CD4-positive, alpha-beta memory T cell (primary cell): ENCODE data around the gene KIF18B. TPM values are rescaled to one million over a fixed set of nuclear protein-coding genes. Genes with fewer than 3 reads are reported as not detected.

ENCODE experiments used
- CTCF ChIA-PET: fragments of 350-600 bp; sonication (Branson Sonifier 250); formaldehyde crosslinking; loops from one replicate; lab custom pipeline; 2021; ENCODE audit warnings: inconsistent platforms; ENCODE audit not compliant: partially characterized antibody; lab: Charles Lee
- POLR2A ChIA-PET: fragments of 350-600 bp; sonication (Branson Sonifier 250); formaldehyde crosslinking; loops from one replicate; lab custom pipeline; 2021; ENCODE audit not compliant: partially characterized antibody; lab: Charles Lee
- DNase-seq, 5 donors: peaks; one replicate each; pipeline versions ENCODE4 v3.0.0 to v3.0.0-alpha.2; 2020 to 2022; ENCODE audit warnings: mixed read lengths in 1 of 5
- H3K27ac ChIP-seq: one replicate; pipeline ENCODE4 v1.7.0; 2013; ENCODE audit warnings: low read depth, low read length
- H3K27me3 ChIP-seq: 2 replicates; pipeline ENCODE4 v1.7.0; 2013; ENCODE audit warnings: mild to moderate bottlenecking, low read length, moderate library complexity; ENCODE audit not compliant: insufficient read depth
- H3K36me3 ChIP-seq: 2 replicates; pipeline ENCODE4 v1.7.0; 2013; ENCODE audit warnings: mild to moderate bottlenecking, low read length, moderate library complexity; ENCODE audit not compliant: insufficient read depth
- H3K4me1 ChIP-seq: 2 replicates; pipeline ENCODE4 v1.7.0; 2013; ENCODE audit warnings: mild to moderate bottlenecking, low read length, moderate library complexity; ENCODE audit not compliant: insufficient read depth
- H3K4me3 ChIP-seq, 2 donors: one replicate each; pipeline ENCODE4 v1.7.0; 2013; ENCODE audit warnings: low read length in 2 of 2, mild to moderate bottlenecking in 1 of 2
- H3K9me3 ChIP-seq, 2 donors: one replicate each; pipeline ENCODE4 v1.7.0; 2013; ENCODE audit warnings: low read length in 2 of 2, control low read depth in 1 of 2; ENCODE audit not compliant: control insufficient read depth in 1 of 2
- H3K27ac Mint-ChIP-seq, 7 donors: one replicate each; pipeline ENCODE4 v1.8.0; 2020 to 2021; ENCODE audit warnings: mixed read lengths in 7 of 7, mild to moderate bottlenecking in 6 of 7, inconsistent platforms in 3 of 7, moderate library complexity in 3 of 7
- H3K27me3 Mint-ChIP-seq, 2 donors: one replicate each; pipeline ENCODE4 v1.8.0; 2020 to 2021; ENCODE audit warnings: mixed read lengths in 2 of 2
- H3K36me3 Mint-ChIP-seq, 2 donors: one replicate each; pipeline ENCODE4 v1.8.0; 2020 to 2021; ENCODE audit warnings: mixed read lengths in 2 of 2, inconsistent platforms in 1 of 2, mild to moderate bottlenecking in 1 of 2
- H3K4me1 Mint-ChIP-seq, 4 donors: one replicate each; pipeline ENCODE4 v1.8.0; 2020 to 2021; ENCODE audit warnings: mixed read lengths in 4 of 4, mild to moderate bottlenecking in 1 of 4
- H3K4me3 Mint-ChIP-seq, 8 donors: one replicate each; pipeline ENCODE4 v1.8.0; 2020 to 2021; ENCODE audit warnings: mixed read lengths in 8 of 8, mild to moderate bottlenecking in 7 of 8, moderate library complexity in 6 of 8, inconsistent platforms in 3 of 8
- H3K9me3 Mint-ChIP-seq, 8 donors: one replicate each; pipeline ENCODE4 v1.8.0; 2020 to 2021; ENCODE audit warnings: mixed read lengths in 8 of 8, mild to moderate bottlenecking in 5 of 8, inconsistent platforms in 3 of 8, moderate library complexity in 1 of 8
- intact Hi-C: fragments of 100-400 bp; cut with micrococcal nuclease; formaldehyde crosslinking; loops from one replicate; pipeline ENCODE4 v1.15.1; 2023
- polyA plus RNA-seq, 2 donors: library from polyadenylated mRNA; unstranded; fragments of 300-500 nt; fragmentation: Illumina TruSeq; gene quantifications; one replicate each; pipeline ENCODE4 v1.2.3, GENCODE V29; 2021
- total RNA-seq, 2 experiments: library from RNA; stranded (reverse); gene quantifications; one replicate each; pipeline ENCODE4 v1.2.3, GENCODE V29; 2021

KIF18B gene
- total and polyA plus RNA-seq, 4 experiments from 2014 or later: not detected

GRCh38 chr17:44928950-44929720 is 18.4 kb downstream of the KIF18B start:
- Histone ChIP-seq H3K9me3 (no peaks in the 10 kb centered on the region), H3K36me3 (no peaks in the 10 kb centered on the region), H3K27me3 (no peaks in the 10 kb centered on the region), H3K4me1 (no peaks in the 10 kb centered on the region), H3K4me3 (no peak overlapping the region), H3K27ac (no peak overlapping the region)
- Mint-ChIP-seq H3K9me3 (no peaks in the 10 kb centered on the region), H3K4me3 (no peak overlapping the region), H3K36me3 (no peaks in the 10 kb centered on the region), H3K4me1 (no peaks in the 10 kb centered on the region), H3K27ac (no peak overlapping the region), H3K27me3 (no peaks in the 10 kb centered on the region)
- DNase-seq: no peak
- CTCF ChIA-PET: no interaction called here
- POLR2A ChIA-PET: no interaction called here
- intact Hi-C loops: no loop called here

GRCh38 chr17:44928136-44928535 is 19.4 kb downstream of the KIF18B start:
- ChIA-PET CTCF (interaction anchor here (1.9 kb wide), 1 partner anchor 171 kb away, joined by 6 read pairs; no protein-coding TSS in a partner anchor), POLR2A (no interaction called here)
- H3K36me3 Mint-ChIP-seq: no peaks in the 10 kb centered on the region
- no peaks in the 10 kb centered on the region for H3K4me1 Mint-ChIP-seq
- no peaks in the 10 kb centered on the region for H3K9me3 ChIP-seq
- intact Hi-C loops: no loop called here
- H3K27me3 ChIP-seq: no peaks in the 10 kb centered on the region
- no peak overlapping the region for H3K4me3 Mint-ChIP-seq
- H3K27ac ChIP-seq: no peak overlapping the region
- H3K36me3 ChIP-seq: no peaks in the 10 kb centered on the region
- no peaks in the 10 kb centered on the region for H3K9me3 Mint-ChIP-seq
- no peaks in the 10 kb centered on the region for H3K4me1 ChIP-seq
- peak overlapping the region in 2 of 7 donors; percentile 22 to 63 for H3K27ac Mint-ChIP-seq
- no peak for DNase-seq
- H3K27me3 Mint-ChIP-seq: no peaks in the 10 kb centered on the region
- H3K4me3 ChIP-seq: no peak overlapping the region

- no peak overlapping the region for H3K27ac ChIP-seq
- Mint-ChIP-seq H3K9me3 (no peaks in the 10 kb centered on the region), H3K27me3 (no peaks in the 10 kb centered on the region), H3K4me3 (no peak overlapping the region), H3K4me1 (no peaks in the 10 kb centered on the region), H3K27ac (no peak overlapping the region), H3K36me3 (no peaks in the 10 kb centered on the region)
- no peaks in the 10 kb centered on the region for H3K4me1 ChIP-seq
- ChIA-PET CTCF (interaction anchor here (1.2 to 1.9 kb wide), 2 partner anchors 95 to 172 kb away, joined by 3 to 6 read pairs; no protein-coding TSS in a partner anchor), POLR2A (no interaction called here)
- no peak for DNase-seq
- no peaks in the 10 kb centered on the region for H3K27me3 ChIP-seq
- no peaks in the 10 kb centered on the region for H3K36me3 ChIP-seq
- no peaks in the 10 kb centered on the region for H3K9me3 ChIP-seq
- H3K4me3 ChIP-seq: no peak overlapping the region
- intact Hi-C loops: no loop called here
Observed at GRCh38 chr17:44927696-44928095, 19.9 kb downstream of the KIF18B start.

- Histone ChIP-seq H3K27ac (no peak overlapping the region), H3K36me3 (no peaks in the 10 kb centered on the region), H3K4me3 (no peak overlapping the region), H3K9me3 (no peaks in the 10 kb centered on the region), H3K4me1 (no peaks in the 10 kb centered on the region), H3K27me3 (no peaks in the 10 kb centered on the region)
- no peak overlapping the region for H3K4me3 Mint-ChIP-seq
- intact Hi-C loops: no loop called here
- DNase-seq: no peak
- CTCF ChIA-PET: interaction anchor here (1.1 to 1.9 kb wide), 4 partner anchors 60 to 208 kb away, joined by 3 to 6 read pairs (median 4); partner anchors contain the start of gene ACBD4
- no peak overlapping the region for H3K27ac Mint-ChIP-seq
- H3K27me3 Mint-ChIP-seq: peaks cover 0 to 1% of the 10 kb centered on the region in 2 donors
- no peaks in the 10 kb centered on the region for H3K4me1 Mint-ChIP-seq
- POLR2A ChIA-PET: no interaction called here
- no peaks in the 10 kb centered on the region for H3K36me3 Mint-ChIP-seq
- H3K9me3 Mint-ChIP-seq: no peaks in the 10 kb centered on the region
Observed at GRCh38 chr17:44926821-44927525, 20.6 kb downstream of the KIF18B start.

- H3K9me3 Mint-ChIP-seq: no peaks in the 10 kb centered on the region
Observed at GRCh38 chr17:44925731-44926697, 21.6 kb downstream of the KIF18B start.

GRCh38 chr17:44924107-44924544 is 23.4 kb downstream of the KIF18B start:
- Mint-ChIP-seq H3K9me3 (no peaks in the 10 kb centered on the region), H3K4me3 (no peak overlapping the region), H3K27me3 (peaks cover 4 to 6% of the 10 kb centered on the region in 2 donors), H3K4me1 (peaks cover 0 to 3% (median 0%) of the 10 kb centered on the region in 4 donors), H3K36me3 (no peaks in the 10 kb centered on the region), H3K27ac (no peak overlapping the region)
- intact Hi-C loops: no loop called here
- H3K9me3 ChIP-seq: no peaks in the 10 kb centered on the region
- H3K27ac ChIP-seq: no peak overlapping the region
- ChIA-PET CTCF (interaction anchor here (1.5 to 1.7 kb wide), 2 partner anchors 96 to 274 kb away, joined by 4 to 7 read pairs; no protein-coding TSS in a partner anchor), POLR2A (no interaction called here)
- H3K4me1 ChIP-seq: no peaks in the 10 kb centered on the region
- H3K4me3 ChIP-seq: no peak overlapping the region
- no peaks in the 10 kb centered on the region for H3K27me3 ChIP-seq
- no peaks in the 10 kb centered on the region for H3K36me3 ChIP-seq
- DNase-seq: no peak

More at GRCh38 chr17:44925731-44926697, 21.6 kb downstream of the KIF18B start:
- H3K4me1 Mint-ChIP-seq: no peaks in the 10 kb centered on the region
- H3K36me3 Mint-ChIP-seq: no peaks in the 10 kb centered on the region
- peaks cover 1 to 4% of the 10 kb centered on the region in 2 donors for H3K27me3 Mint-ChIP-seq
- peak overlapping the region in 1 of 7 donors; percentile 42 for H3K27ac Mint-ChIP-seq
- no peak overlapping the region for H3K4me3 ChIP-seq
- no peak overlapping the region for H3K27ac ChIP-seq
- intact Hi-C loops: no loop called here
- ChIA-PET POLR2A (no interaction called here), CTCF (interaction anchor here (1.1 to 1.7 kb wide), 4 partner anchors 59 to 209 kb away, joined by 3 to 4 read pairs (median 4); partner anchors contain the start of gene ACBD4)
- no peaks in the 10 kb centered on the region for H3K4me1 ChIP-seq
- H3K36me3 ChIP-seq: no peaks in the 10 kb centered on the region
- no peaks in the 10 kb centered on the region for H3K9me3 ChIP-seq
- no peak for DNase-seq
- H3K27me3 ChIP-seq: no peaks in the 10 kb centered on the region
- no peak overlapping the region for H3K4me3 Mint-ChIP-seq
